Fibroblast of peridontal ligament (primary cell): Measurements from ENCODE around the gene PKP3.
"Not testable (repeated sequence)": the region's sequence is repeated elsewhere in the genome, so short reads cannot be mapped to it uniquely, and the experiment has no call there.

Experiments used
- DNase-seq: peaks from one replicate; pipeline ENCODE4 v3.0.0-alpha.2; 2010; ENCODE audit errors: extremely low read depth

PKP3 gene

DNA sequence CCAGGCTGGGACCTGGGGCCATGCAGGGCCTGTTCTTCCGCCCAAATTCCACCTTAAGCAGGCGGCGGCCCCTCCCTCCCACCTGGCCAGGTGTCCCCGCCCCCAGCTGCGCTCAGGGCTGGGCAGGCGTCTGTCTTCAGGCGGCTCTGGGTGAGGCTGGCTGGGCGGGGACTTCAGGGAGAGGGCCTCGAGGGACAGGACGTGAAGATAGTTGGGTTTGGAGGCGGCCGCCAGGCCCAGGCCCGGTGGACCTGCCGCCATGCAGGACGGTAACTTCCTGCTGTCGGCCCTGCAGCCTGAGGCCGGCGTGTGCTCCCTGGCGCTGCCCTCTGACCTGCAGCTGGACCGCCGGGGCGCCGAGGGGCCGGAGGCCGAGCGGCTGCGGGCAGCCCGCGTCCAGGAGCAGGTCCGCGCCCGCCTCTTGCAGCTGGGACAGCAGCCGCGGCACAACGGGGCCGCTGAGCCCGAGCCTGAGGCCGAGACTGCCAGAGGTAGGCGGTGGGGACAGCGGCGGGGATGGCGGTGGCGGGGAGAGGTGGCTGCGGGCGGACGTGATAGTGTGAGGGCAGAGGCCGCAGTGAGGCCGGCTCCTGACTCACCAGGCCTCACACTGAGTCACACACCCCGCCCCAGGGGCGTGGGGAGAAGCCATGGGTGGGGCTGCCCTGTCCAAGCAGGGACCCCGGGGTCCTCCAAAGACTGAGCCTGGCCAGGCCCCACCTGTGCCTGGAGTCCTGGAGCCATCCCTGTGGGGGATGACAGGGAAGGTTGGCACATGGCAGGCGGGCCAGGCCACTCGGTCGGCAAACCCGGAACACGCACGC, at the start of gene PKP3:
TSS of gene PKP3 (plus strand) at position 176 of the 824 bp plus-strand sequence. CDS start at position 260, 84 bp downstream.
- DNase-seq, result no peak

DNA sequence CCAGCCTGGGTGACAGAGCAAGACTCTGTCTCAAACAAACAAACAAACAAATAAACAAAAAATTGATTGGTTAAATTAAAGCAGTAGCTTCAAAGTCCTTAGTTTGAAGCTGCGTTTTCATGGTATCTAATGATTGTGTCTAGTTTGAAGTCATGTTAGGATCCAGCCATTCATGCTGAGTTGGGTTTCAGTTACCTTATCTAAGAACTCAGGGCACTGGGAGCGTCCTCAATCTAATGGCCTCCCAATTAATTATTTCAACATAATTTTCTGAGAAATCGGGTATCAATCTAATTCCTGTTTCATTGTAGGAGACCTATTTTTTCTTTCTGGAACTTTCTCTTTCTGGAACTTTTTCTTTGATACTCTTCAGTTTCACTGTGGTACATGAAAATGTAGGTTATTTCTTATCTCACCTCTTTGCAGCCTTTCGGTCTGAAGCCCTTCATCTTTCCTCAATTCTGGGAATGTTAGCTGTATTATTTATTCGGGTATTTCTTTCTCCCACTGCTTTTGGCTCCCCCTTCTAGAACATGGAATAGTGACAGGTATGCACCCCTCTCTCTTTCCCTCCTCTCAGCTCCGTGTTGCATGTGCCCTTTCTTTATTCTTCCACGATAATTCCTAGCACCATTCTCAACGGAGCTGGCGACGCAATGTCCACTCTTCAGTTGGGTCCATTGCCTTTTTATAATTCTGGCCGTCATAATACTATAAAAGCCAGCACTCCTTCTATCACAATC, 49.0 kb upstream of the PKP3 start:
- DNase-seq, result no peak

GRCh38 chr11:346529-346928, 47.5 kb upstream of the PKP3 start:
- DNase-seq, result no peak

DNA sequence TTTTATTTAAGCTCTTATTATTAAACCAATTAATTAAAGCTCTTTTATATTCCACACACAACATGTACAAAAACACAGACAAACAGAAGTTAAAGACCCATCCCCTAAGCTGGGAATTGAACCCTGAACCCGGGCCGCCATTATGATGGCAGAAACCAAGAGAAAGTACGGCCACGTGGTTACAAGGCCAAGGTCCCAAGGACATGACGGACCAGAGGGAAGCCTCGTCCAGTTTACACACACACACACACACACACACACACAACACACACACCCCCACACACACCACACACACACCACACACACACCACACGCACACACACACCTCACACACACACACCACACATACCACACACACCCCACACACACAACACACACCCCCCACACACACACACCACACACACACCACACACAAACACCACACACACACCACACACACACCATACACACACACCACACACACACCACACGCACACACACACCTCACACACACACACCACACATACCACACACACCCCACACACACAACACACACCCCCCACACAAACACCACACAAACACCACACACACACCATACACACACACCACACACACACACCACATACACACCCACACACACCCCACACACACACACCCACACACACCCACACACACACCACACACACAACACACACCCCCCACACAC, 44.6 kb upstream of the PKP3 start:
- not testable (repeated sequence) for DNase-seq

GRCh38 chr11:350033-350722, 43.8 kb upstream of the PKP3 start:
- DNase-seq, result not testable (repeated sequence)

GRCh38 chr11:350723-351255, 43.2 kb upstream of the PKP3 start:
- no peak for DNase-seq

- no peak for DNase-seq
Measured at GRCh38 chr11:351411-351810, 42.6 kb upstream of the PKP3 start.

DNA sequence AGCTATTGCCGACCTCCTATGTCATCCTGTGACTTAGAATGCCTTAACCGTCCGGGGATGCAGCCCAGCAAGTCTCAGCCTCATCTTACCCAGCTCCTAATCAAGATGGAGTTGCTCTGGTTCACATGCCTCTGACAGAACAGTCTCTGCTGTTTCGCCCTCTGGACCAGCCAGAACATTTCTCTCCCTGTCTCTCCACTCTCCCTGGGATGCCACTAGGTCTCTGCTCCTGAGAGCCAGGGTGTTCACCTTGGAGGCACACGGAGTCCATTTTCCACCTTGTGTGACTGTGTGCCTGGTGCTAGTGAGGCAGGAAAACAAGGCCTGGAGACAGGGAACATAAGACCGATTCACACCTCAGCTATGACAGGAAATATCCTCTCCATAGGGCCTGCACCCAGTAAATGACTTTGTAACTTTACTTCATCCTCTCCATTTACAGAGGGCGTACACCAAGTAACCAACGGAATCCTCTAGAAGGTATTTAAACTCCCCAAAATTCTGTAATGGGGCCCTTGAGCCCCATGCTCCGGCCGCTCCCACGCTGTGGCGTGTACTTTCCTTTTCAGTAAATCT, 41.5 kb upstream of the PKP3 start:
- DNase-seq, result no peak

DNA sequence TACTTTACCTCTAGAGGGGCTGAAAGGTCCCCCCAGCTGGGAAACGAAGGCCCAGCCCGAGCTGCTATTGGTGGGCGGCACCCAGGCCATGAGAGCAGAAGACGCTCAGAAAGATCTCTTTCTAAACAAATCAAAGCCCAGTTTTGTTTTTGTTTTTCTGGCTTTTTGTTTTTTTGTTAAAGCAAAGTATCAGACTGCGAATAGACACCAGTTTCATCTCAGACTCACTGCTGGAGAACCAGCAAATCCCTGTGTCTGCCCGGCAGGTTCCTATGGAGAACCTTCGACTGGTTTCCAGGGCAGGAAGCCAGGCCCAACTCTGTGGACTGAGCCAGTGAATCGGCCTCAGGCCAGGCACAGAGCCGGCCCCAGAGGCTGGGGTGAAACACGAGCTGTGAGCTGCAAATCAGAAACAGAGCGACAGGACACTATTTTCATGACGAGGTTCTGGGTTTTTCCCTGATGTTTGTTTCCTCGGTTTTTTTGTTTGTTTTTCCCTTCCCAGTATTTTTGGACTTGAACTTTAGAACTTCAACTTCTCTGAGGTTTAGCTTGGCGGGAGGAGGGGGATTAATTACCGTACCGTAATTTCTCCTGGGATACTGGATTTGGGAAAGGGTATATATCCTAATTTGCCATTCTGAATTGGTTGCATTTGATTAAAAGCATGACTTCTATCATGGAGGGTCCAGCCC, 40.7 kb upstream of the PKP3 start:
- peak; percentile 89 for DNase-seq

DNA sequence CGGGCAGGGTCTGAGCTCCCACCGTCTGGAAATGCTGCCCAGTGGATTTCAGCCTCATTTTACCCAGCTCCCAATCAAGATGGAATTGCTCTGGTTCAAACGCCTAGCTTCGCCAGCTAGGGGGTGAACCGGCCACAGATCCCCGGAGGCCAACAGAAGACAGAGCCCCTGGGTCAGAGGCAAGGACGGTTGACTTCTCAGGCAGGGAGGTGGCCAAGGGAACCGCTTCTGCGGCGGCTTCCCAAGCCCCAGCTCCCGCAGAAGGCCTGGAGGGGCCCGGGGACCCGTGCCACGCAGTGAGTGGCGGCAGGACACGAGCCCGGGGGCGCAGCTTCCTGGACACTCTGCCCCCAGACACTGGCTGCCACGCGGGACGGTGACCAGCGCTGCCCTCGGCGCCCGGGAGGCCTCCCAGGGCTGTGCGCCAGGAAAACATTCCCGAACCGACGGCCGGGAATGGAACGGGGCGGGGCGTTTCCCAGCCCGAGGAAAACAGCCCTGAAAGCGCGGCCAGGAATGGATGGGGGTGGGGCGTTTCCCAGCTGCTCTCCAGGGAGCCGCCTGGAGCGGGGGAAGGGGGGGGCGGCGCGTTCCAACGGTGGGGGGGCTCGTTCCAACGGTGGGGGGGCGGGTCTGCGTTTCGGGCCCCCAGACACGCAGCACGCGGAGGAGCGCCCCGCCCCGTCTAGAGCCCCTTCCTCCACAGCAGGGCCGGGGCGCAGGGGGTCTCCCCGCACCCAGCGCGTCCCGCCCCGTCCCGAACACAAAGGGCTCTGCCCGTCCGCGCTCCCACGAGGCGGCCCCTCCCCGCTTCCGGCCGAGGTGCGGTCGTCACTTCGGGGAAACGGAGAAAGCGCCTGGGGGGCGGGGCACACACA, 38.2 kb upstream of the PKP3 start:
- peak; percentile 93 for DNase-seq

- no peak for DNase-seq
Measured at GRCh38 chr11:356610-357009, 37.4 kb upstream of the PKP3 start.

DNA sequence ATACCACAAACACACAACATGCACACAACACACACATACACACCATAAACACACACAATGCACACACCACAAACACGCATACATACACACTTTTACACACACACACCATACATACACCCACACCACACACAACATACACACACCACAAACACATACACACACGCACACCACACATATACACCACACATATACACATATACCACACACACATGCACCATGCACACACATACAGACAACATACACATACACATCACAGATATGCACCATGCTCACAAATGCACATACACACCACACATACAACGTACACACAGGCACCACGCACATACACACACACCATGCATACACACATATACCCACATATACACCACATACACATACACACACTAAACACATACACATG, 36.4 kb upstream of the PKP3 start:
- no peak for DNase-seq

DNA sequence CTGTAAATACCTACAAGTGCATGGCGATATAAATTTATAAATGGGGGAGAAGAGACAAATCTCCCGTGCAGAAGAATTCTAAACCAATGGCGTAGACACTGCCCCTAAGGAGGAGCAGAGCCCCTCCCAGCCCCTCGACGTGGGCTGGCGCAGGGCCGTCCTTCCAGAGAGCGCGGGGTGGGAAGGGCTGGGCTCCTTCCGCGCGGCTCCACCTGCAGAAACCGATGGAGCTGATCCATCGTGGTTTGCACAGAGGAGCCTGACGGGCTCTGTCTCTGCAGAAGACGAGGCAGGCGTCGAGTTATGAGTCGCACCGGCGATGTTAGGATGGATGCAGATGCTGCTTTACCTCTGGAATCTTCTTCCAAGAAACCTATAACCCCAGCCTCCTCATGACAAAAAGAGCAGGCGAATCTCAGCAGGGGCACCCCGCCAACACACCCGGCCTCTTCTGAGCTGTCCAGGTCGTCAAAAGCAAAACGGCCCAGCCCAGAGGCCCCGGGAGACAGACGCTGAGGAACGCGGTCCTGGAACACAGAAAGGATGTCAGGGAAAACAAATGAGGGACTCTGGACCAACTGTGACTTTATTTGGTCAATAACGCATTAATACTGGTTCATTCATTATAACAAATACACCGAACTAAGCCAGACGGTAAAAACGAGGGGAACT, 35.7 kb upstream of the PKP3 start:
- DNase-seq, result no peak

DNA sequence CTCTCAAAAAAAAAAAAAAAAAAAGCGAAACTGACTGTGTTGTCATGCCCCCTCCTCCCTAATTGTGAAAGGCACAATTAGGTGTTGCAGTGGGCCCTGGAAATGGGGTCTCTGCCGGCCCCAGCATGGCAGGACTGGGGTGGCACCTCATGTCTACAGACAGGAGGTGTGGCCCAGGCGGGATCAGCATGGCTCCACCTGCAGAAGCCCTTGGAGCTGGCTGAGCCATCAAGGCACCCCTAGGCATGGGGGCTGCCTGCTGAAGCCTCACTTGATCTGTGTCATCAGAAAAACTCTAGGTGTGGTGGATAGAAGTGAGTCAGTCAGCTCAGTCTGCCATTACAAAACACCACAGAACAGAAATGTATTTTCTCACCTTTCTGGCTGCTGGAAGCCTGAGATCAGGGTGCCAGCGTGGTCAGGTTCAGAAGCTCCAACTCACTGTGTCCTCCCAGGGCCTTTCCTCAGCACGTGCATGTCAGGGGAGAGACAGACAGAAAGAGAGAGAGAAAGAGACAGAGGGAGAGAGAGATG, 34.8 kb upstream of the PKP3 start:
- no peak for DNase-seq

- no peak for DNase-seq
Measured at GRCh38 chr11:360326-361280, 33.4 kb upstream of the PKP3 start.

DNA sequence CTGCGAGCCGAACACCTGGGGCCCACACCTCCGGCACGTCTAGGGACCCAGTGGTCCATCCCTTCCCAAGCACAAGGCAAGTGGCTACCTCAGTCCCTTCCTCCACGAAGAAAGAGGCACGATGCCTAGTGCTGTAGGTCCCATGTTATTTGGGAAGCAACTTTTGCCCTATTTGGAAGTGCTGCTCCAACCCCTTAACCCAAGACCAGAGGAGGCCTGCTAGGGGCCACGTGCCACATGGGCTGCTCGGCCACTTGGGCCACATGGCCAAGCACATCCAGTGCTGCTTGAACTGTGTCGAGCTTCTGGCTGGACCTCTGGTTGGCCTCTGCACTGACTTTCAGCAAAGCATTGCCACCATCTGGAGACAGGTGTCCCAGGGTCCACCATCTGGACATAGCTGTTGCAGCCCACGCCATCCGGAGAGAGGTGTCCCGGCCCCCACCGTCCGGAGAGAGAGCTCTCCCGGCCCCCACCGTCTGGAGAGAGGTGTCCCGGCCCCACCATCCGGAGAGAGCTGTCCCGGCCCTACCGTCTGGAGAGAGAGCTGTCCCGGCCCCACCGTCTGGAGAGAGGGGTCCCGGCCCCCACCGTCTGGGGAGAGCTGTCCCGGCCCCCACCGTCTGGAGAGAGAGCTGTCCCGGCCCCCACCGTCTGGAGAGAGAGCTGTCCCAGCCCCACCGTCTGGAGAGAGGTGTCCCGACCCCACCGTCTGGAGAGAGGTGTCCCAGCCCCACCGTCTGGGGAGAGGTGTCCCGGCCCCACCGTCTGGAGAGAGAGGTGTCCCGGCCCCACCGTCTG, 31.2 kb upstream of the PKP3 start:
- no peak for DNase-seq

GRCh38 chr11:363443-363805, 30.6 kb upstream of the PKP3 start:
- not testable (repeated sequence) for DNase-seq
